GM13976 (cell line): Measurements from ENCODE around the gene JPH4.

Experiments used
- DNase-seq: peaks from one replicate; pipeline ENCODE4 v3.0.0; 2012; ENCODE audit warnings: low spot score
- in situ Hi-C: fragments of 300-500 bp; cut with MboI; formaldehyde crosslinking; loops from one replicate; pipeline ENCODE4 v1.12.0; 2022; ENCODE audit warnings: low sequenced_read_pairs, mixed read lengths, inconsistent platforms; ENCODE audit not compliant: unreplicated experiment
- TF ChIP-seq, protein P1 (sequence below): IDR thresholded peaks from 2 replicates; pipeline ENCODE4 v1.5.1; 2012; ENCODE audit warnings: borderline replicate concordance, mild to moderate bottlenecking; ENCODE audit not compliant: insufficient read depth; ENCODE audit errors: extremely low read depth, missing control alignments, control extremely low read depth

The JPH4 gene

GRCh38 chr14:23536494-23536893, 42.1 kb downstream of the JPH4 start:
- TF ChIP-seq, protein P1, sequence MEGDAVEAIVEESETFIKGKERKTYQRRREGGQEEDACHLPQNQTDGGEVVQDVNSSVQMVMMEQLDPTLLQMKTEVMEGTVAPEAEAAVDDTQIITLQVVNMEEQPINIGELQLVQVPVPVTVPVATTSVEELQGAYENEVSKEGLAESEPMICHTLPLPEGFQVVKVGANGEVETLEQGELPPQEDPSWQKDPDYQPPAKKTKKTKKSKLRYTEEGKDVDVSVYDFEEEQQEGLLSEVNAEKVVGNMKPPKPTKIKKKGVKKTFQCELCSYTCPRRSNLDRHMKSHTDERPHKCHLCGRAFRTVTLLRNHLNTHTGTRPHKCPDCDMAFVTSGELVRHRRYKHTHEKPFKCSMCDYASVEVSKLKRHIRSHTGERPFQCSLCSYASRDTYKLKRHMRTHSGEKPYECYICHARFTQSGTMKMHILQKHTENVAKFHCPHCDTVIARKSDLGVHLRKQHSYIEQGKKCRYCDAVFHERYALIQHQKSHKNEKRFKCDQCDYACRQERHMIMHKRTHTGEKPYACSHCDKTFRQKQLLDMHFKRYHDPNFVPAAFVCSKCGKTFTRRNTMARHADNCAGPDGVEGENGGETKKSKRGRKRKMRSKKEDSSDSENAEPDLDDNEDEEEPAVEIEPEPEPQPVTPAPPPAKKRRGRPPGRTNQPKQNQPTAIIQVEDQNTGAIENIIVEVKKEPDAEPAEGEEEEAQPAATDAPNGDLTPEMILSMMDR, result no peak
- in situ Hi-C loops, result no loop called here
- DNase-seq, result no peak

DNA sequence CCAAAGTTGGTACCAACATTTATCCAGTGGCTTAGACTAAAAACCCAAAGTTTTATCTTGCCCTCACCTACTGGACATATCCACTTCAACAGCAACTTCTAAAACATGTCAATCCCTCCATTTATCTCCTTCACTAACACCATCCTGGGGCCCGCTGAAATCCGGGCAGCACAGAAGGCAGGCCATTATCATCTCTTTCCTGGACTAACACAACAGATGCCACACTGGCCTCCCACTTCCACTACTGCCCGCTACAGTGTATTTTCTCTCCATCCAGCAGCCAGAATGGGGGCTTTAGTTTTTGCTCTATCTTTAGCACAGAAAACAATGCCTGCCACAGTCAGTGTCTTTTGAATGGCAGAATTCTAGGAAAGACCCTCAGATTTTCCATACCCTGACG, 42.6 kb downstream of the JPH4 start:
- TF ChIP-seq, protein P1, result no peak
- in situ Hi-C loops, result no loop called here

DNA sequence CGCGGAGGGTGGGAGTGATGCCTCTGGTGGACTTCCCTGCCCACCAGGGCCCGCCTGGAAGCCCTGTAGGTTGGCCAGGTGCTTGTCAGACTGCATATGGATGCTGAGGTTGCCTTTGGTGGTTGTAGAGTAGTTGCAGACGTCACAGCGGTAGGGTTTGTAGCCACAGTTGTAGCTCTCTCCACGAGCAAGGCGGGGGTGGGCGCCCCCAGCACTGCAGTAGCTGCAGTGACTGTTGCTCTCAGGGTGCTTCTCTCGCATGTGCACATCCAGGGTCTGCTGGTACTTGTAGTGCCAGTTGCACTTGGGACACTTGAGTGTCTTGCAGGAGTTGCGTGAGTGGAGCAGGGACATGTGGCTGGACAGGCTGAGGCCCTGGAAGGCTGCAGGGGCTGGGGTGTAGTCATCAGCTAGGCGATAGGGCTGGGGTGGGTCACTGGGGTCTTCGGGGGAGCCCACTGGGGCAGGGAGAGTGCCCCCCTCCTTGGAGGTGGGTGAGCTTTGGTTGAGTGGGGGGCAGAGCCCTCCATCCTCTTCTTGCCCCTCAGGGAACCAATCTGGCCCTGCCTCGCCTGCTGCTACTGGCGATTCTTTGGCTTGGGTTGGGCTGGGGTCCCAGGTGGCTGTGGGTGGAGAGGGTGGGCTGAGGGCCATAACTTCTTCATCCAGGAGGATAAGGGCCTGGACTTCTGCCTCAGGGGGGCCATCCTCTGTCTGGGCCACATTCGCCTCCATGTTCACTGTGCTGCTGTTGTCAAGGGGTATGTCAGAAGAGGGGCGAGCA, 44.7 kb downstream of the JPH4 start:
- TF ChIP-seq, protein P1, result no peak
- DNase-seq, result no peak
- in situ Hi-C loops, result no loop called here

More for the DNA sequence above, 42.6 kb downstream of the JPH4 start:
- no peak for DNase-seq

DNA sequence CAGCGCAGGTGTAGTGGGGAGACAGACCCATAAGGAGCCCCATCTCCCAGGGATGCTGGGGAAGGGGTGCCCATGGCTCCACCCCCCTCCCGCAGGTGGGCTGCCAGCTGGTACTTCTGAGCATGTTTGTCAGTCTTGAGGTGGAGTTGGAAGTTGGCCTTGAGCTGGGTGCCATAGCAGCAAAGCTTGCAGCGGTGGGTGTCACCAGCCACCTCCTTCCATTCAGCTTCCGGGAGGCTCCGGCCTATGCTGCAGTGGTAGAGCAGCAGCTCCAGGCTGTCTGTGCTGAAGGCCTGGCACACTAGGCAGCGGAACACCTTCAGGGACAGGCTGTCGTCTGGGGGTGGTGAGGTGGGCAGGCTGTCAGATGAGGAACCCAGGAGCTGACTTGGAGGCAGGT, 45.9 kb downstream of the JPH4 start:
- DNase-seq, result no peak
- in situ Hi-C loops, result no loop called here
- TF ChIP-seq, protein P1, result no peak

GRCh38 chr14:23531391-23531790, 47.2 kb downstream of the JPH4 start:
- in situ Hi-C loops, result no loop called here
- DNase-seq, result no peak
- TF ChIP-seq, protein P1, result no peak

DNA sequence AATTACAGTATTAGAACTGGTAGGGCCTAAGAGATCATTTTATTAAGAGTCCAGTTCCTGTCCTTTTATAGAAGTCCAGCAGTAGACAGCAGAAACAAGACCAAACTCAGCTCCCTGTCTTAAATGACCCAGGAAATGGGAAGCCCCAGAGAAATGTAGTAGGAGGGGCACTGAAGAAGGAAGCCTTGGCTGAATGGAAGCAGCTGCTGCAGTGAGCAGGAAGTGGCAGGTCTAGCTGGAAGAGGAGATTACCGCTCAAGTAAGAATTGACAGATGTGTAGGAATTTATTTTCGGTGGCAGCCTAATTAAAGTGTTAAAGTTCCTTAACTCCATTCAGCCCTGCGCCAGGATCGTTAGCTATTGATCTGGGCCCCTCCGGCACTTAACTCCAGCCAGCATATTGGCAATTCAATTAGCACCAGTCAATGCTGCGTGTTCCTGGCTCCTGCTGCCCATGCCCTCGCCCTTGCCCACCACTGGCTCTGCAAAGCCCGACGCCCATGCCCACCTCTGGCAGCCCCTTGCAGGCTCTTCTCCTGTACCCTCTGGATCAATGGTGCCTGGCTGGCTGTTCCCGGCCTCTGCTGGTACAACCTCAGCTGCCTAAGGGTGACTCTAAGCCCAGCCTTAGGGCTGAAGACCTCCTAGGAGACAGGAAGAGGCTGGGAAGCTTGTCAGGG, 48.1 kb downstream of the JPH4 start:
- in situ Hi-C loops, result no loop called here
- no peak for DNase-seq
- TF ChIP-seq, protein P1, result no peak
